GM18498 (cell line): ENCODE data around the gene TAOK2.
"Not testable (repeated sequence)": the region's sequence is repeated elsewhere in the genome, so short reads cannot be mapped to it uniquely, and the experiment has no call there.

Experiments
- ATAC-seq: cut with Tn5 transposase; IDR thresholded peaks from one replicate; pipeline ENCODE4 v1.9.1; 2021; ENCODE audit warnings: mild to moderate bottlenecking, moderate library complexity; ENCODE audit not compliant: unreplicated experiment

TAOK2 gene

DNA sequence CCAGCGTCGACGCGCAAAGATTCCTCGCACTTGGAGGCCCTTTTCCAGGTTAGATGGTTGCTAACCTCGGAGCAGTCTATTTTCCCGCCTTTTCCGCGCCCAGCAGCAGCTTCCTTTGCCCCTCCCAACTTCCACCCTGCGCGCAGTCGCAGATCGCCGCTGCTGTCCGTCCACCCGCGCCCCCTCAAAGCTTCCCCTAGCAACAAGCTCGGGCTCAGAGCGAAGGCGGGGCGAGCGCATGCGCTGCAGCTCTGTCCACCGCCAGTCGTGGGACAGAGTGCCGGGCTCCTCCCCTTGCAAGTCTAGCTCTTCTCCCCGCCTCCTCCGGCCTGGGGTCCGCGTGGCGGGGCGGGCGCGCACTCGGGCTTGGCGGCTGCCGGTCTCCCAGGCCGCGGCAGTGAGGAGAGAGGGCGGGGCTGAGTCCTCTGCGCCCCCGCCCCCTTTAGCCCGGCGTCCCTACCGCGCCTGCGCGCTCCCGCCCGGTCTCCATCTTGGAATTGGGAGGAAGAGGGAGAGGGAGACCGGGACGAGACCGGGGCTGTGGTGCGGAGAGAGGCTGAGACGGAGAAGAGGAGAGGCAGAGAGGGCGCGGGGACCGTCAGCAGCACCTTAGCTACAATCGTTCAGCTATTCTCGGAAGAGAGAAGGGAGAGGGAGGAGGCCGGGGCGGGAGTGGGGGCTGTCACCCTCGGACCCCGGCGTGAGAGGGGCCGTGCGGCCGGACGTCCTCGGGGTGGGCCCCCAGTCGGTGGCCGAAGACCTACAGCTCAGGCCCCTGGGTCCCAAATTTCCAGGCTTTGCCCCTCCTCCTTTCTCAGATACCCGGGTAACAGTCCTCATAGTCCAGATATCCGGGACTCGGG is at the start of gene TAOK2:
Gene TAOK2 (plus strand): TSS at position 485 of the 863 bp plus-strand sequence. CDS start 3,905 bp downstream, outside the sequence.
- peak; percentile 93 for ATAC-seq

DNA sequence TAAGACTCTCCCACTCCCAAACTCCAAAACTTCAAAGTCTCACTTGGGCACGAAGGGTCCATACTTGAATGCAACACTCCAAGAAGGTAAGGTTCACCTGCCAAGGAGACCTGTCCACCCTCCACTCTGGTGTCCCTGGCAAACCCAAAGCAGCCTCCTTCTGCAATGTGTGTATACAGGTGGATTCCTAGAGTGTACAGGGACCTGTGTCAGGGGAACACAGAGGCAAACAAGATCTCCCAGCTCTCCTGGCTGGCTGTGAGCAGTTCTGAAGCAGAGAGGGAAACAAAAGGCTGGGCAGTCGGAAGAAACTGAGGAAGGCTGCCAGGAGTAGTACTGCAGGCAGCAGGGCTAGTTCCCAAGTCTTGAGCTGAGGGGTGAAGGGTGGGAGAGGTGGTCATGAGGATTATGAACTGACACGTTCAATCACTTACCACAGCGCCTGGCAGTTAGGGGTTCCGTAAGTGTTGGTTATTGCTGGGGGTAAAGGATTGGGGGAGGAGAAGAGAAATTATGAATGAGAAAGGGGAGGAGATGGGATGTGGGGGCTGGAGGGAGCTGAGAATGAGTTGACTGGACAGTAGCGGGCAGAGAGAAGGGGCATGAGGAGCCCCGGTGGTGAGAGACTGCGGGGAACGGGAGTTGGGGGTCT is 48.4 kb upstream of the TAOK2 start:
- ATAC-seq, result no peak

DNA sequence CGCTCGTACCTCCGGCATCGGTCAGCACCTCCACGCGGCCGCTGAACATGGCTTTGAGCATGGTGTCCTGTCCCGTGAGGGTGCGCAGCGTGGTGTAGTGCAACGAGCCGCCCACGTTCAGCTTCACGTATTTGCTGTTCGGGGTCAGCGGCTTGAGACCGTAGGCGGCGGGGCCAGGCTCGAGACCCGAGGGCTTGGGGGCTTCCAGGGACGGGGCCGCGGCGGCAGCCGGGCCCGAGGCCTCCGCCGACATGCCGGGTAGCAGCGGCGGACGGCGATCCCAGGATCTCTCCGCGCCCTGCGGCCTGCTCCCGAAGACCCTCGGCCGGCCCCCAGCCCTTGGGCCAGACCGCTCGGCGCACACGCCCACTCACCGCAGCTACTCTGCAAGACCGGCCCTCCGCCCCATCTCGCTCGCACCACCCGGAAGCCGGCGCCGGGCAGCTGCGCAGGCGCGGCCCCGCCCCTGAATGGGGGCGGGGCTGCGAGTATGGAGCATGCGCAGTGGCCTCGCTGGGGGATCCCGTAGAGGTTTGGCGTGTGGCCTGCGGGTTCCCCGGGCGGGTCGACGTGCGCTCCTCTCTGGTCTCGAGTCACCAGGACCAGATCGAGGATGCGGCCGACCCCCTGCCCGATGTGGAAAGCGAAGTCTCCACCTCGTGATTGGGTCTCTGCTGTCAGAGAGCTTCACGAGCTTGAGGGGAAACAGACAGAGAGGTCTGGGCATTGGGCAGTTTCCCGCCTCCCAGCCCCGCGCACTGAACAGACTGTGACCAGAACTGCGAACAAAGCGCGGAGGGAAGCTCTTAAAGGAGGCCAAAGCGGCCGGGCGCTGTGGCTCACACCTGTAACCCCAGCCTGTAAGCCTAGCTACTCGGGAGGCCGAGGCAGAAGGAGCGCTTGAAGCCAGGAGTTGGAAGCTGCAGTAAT is 47.6 kb upstream of the TAOK2 start, which contains the start of gene KCTD13:
Gene KCTD13 (minus strand): TSS at position 446 of the 930 bp plus-strand sequence. CDS start 193 bp downstream, at position 253.
- peak; percentile 87 for ATAC-seq

DNA sequence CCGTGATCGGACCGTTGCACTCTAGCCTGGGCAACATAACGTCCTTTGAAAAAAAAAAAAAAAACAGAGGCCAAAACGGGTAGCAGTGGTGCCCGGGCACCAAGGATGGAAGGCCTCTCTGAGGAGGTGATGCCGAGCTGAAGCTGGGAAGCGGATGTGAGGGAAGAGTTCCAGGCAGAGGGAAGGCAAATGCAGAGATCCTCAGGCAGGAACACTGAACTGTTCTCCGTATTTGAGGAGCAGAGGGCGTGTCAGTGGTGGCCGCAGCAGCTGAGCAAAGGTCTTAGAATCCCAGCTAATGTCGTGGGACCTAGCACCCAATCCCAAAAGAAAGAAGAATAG is 47.0 kb upstream of the TAOK2 start:
- ATAC-seq, result no peak

DNA sequence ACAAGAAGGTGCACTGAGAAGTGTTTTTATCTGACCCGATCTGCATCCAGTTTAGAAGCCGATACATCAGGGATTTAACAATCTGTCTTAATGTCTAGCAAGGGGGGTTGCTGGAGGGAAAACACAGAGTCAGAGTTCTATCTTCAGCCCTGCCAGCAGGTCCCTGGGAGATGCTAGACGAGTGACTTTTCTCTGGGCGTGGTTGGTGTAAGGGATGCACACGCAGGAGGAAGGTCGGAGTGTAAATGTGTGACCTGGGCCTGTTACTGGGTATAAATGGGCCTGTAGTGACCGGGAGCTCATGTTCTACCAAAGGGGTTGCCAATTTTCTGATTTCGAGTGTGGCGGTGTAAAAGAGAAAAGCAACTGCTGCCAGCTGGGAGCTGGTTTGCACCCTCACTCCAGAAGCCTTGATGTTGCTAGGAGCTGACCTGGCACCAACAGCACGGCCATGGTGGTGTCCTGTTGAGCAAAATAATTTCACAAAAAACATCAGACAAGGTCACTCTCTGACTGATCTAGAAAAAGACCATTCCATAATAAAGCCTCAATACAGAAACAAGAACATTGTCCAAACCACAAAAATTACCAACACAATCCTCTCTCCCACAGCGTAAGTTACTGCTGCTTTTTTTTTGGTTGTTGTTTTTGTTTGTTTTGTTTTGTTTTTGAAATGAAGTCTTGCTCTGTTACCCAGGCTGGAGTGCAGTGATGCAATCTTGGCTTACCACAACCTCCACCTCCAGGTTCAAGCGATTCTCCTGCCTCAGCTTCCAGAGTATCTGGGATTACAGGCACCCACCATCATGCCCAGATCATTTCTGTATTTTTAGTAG is 46.4 kb upstream of the TAOK2 start:
- ATAC-seq, result no peak

DNA sequence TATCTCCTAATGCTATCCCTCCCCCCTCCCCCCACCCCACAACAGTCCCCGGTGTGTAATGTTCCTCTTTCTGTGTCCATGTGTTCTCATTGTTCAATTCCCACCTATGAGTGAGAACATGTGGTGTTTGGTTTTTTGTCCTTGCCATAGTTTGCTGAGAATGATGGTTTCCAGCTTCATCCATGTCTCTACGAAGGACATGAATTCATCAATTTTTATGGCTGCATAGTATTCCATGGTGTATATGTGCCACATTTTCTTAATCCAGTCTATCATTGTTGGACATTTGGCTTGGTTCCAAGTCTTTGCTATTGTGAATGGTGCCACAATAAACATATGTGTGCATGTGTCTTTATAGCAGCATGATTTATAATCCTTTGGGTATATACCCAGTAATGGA is 41.9 kb upstream of the TAOK2 start:
- ATAC-seq, result not testable (repeated sequence)

DNA sequence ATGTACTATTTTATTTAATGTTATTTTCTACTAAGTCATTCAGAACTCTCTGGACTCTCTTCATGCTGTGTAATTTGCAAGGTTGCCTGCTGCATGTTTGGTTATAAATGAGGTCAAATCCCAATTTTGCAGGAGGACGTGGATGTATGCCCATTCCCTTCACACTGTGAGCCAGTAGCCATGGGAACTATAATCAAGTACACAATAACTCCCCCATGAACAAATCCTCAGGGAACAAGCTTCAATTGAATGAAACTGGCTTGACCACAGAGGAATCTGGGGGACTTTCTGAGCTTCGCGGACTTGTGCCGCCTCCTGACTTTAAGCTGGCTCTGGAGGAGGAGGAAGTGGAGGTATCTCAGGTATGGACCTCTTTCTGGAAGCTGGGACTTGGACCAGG is 33.0 kb upstream of the TAOK2 start:
- no peak for ATAC-seq

DNA sequence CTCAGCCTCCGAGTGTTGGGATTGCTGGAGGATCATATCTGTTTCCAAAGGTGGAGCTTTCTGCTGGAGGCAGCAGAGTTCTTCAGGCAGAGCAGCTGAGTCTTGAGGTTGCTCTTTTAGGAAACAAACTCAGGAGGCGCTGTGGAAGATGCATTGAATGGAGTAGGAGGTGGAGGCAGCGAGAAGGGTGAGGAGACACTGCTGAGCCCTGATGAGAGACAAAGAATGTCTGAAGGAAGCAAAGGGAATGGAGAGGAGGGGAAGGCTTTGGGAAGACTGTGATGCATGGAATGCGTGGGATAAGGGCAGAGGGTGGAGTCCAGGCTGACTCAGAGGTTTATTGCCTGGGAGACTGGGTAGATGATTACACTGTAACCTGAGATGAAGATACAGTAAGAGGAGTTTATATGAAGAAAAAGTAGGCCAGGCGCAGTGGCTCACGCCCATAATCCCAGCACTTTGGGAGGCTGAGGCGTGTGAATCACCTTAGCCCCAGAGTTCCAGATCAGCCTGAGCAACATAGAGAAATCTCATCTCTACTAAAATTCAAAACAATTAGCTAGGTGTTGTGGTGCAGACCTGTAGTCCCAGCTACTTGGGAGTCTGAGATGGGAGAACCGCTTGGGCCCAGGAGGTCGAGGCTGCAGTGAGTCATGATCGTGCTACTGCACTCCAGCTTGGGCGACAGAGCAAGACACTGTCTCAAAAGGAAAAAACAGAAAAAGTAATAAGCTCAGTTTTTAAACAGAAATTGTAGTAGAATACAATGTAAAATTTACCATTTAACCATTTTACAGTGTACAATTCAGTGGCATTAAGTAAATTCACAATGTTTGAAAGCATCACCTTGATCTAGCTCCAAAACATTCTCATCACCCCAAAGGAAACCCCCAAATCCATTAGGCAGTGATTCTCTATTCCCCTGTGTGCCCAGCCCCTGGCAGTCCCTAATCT is 29.5 kb upstream of the TAOK2 start:
- ATAC-seq, result no peak

DNA sequence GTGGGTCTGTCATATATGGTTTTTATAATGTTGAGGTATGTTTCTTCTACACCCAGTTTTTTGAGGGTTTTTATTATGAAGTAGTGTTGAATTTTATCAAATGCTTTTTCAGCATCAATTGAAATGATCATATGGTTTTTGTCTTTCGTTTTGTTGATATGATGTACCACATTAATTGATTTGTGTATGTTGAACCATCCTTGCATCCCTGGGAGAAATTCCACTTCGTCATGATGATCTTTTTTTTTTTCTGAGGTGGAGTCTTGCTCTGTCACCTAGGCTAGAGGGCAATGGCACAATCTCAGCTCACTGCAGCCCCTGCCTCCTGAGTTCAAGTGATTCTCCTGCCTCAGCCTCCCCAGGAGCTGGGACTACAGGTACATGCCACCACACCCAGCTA is 25.8 kb upstream of the TAOK2 start:
- ATAC-seq, result no peak

DNA sequence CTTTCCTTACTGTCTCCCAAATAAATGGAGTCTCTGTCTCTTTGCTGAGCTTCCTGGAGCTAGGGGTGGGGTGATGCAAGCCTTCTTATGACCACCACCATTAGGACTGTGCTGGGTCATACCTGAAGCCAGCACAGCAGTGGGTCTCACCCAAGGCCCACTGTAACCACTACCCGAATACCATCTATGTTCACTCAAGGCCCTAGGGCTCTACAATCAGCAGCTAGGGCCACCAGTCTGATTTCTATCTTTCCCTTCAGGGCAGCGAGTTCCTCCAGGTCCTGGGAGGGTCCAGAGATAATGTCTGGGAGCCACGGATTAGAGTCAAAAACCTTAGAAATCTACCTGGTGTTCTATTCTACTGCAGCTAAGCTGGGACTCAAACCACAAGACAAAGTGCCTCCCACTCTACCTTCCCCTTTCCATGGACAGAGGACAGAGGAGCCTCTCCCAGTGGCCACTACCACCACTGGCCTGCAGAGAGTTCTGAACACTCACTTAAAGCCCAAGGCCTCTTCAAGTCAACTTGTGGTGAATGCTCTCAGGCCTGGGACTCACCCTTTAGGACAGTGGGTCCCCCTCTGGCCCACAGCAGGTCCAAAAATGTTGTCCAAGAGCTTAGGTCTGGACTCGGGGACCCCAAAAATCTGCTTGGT is 22.7 kb upstream of the TAOK2 start:
- ATAC-seq, result no peak

DNA sequence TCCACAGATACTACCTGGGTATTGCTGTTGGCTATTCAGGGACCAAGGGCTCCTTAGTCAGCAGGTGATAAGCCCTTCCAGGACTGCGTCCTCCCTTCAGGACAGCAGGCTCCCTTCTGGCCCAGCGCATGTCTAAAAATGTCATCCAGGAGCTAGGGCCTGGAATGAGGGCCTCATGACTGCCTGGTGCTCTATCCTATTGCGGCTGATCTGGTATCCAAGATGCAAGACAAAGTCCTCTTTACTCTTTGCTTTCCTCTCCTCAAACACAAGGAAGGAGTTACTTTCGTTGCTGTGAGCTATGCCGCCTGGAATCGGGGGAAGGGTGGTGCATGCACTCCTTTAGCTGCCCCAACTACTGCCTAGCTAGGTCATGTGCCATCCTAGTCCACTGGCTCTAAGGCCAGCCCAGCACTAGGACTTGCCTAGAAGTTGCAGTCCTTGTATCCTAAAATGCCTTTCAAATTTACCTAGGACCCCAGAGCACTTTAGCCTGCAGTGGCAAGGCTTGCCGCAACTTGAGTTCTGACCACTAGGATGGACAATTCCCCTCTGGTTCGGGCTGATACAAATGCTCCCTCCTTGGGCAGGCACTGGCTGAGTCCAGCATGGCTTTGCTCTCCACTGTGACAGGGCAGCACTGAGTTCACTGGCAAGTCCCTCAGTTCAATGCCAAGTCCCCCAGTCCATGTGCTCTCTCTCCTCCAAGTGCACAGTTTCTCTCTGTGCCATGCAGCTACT is 21.9 kb upstream of the TAOK2 start:
- no peak for ATAC-seq

DNA sequence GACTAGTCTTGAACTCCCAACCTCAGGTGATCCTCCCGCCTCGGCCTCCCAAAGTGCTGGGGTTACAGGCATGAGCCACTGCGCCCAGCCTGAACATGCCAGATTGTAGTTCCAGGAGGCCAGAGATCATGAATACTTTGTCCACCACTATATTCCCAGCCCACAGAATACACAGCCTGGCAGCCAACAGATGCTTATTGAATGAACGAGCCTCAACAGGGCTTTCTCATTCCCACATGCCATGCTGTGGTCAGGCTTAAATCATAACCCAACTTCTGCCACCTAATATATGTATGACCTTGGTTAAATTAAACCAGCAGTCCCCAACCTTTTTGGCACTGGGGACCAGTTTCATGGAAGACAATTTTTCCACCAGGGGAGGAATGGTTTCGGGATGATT is 14.9 kb upstream of the TAOK2 start:
- no peak for ATAC-seq

DNA sequence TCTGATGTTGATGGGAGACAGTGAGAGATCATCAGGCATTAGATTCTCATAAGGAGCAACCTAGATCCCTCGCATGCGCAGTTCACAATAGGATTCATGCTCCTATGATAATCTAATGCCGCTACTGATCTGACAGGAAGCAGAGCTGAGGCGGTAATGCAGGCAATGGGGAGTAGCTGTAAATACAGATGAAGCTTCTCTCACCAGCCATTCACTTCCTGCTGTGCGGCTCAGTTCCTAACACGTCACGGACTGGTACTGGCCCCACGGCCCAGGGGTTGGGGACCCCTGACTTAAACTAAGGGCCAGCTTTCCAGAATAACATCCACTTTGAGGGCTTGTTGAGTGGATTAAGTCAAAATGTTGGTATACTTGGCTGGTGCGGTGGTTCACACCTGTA is 14.4 kb upstream of the TAOK2 start:
- no peak for ATAC-seq

DNA sequence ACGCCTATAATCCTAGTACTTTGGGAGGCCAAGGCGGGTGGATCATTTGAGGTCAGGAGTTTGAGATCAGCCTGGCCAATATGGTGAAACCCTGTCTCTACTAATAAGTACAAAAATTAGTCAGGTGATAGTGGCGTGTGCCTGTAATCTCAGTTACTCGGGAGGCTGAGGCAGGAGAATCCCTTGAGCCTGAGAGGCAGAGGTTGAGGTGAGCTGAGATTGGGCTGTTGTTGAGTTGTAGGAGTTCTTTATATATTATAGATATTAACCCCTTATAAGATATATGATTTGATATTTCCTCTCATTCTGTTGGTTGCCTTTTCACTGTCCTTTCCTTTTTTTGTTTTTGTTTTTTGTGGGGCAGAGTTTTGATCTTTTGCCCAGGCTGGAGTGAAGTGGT is 13.8 kb upstream of the TAOK2 start:
- ATAC-seq, result not testable (repeated sequence)

DNA sequence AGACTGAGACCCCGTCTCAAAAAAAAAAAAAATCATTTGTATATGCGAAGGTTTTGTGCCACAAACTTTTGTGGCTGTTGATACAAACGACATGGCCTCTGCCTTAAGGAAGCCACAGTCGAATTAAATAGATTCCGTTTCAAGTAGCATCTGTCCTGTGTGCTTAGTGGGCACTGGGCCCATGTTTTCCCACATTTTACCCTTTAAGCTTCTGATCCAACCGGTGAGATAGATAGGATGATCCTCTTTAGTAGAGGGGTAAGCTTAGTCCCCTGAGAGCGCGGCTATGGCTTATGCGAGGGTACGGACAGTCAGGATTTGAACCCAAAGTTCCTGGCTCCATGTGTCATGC is 12.6 kb upstream of the TAOK2 start:
- no peak for ATAC-seq

DNA sequence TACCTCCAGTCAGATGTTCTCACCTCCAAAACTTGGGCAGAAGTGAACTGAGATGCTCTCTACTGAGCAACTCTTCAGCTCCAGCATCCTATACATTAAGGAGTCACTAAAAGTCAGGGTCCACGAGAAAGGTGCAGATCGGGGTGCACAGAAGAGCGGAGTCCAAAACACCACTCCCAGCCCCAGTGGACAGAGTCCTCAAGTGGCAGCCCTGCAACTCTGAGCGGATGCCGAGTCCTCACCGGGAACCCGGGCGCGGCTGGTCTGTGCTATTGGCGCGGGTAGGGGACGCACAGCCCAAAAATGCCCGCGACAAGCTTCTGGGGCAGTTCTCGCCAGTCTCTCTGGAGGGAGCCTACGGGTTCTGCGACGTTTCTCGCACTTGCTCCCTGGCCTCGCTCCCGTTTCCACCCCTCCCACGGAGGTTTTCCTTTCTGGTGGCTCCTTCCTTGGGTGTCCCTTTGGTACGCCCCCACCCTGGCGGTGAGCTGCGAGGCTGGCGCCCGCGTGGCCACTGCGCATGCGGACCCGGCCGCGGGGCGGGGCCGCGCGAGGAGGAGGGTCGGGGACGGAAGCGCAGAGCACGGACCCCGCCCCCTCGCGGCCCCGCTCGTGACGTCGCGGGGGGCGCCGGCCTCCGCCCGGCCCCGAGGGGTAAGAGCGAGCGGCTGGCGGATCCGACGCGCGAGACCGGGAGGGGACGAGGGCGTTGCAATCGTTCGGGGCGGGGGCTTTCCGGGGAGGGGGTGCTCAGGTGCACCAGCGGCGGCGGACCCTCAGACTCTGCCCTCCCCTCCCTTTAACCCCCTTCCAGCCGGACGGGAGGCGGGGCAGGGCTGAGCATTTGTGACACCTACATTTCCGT is 12.0 kb upstream of the TAOK2 start, which contains the start of gene TMEM219:
Gene TMEM219 (plus strand): TSS at position 601 of the 865 bp plus-strand sequence. CDS start 1,065 bp downstream, outside the sequence.
- peak; percentile 91 for ATAC-seq
